MM.1S (cell line): ENCODE data around the gene PRKG1.

Experiments
- DNase-seq: peaks from one replicate; pipeline ENCODE4 v3.0.0-alpha.2; 2015
- H2AFZ ChIP-seq: fragments of 300-600 bp; sonication (generic); 2 replicates; pipeline ENCODE4 v1.6.0; 2016; ENCODE audit warnings: antibody characterized with exemption, low read length
- H3F3A ChIP-seq: fragments of 300-600 bp; sonication (generic); 2 replicates; pipeline ENCODE4 v1.6.1; 2016; ENCODE audit warnings: mild to moderate bottlenecking, antibody characterized with exemption, low read length, moderate library complexity, mixed read lengths; ENCODE audit not compliant: insufficient read depth
- H3K27ac ChIP-seq: fragments of 300-600 bp; sonication (generic); 2 replicates; pipeline ENCODE4 v1.5.1; 2016; ENCODE audit warnings: mild to moderate bottlenecking, low read length
- H3K27me3 ChIP-seq: fragments of 300-600 bp; sonication (generic); replicated peaks from 2 replicates; pipeline ENCODE4 v1.6.0; 2016; ENCODE audit warnings: low read length; ENCODE audit not compliant: insufficient read depth
- H3K36me3 ChIP-seq: fragments of 300-600 bp; sonication (generic); replicated peaks from 2 replicates; pipeline ENCODE4 v1.6.1; 2016; ENCODE audit warnings: mild to moderate bottlenecking, low read length, mixed read lengths; ENCODE audit not compliant: insufficient read depth
- H3K4me1 ChIP-seq: fragments of 300-600 bp; sonication (generic); 2 replicates; pipeline ENCODE4 v1.6.1; 2016; ENCODE audit warnings: low read length, mixed read lengths
- H3K4me2 ChIP-seq: fragments of 300-600 bp; sonication (generic); 2 replicates; pipeline ENCODE4 v1.6.0; 2016; ENCODE audit warnings: low read depth, low read length
- H3K4me3 ChIP-seq: fragments of 300-600 bp; sonication (generic); 2 replicates; pipeline ENCODE4 v1.5.1; 2016; ENCODE audit warnings: low read length, mixed read lengths
- H3K79me2 ChIP-seq: fragments of 300-600 bp; sonication (generic); 2 replicates; pipeline ENCODE4 v1.6.1; 2016; ENCODE audit warnings: mixed run types, low read length, mixed read lengths
- H3K9ac ChIP-seq: fragments of 300-600 bp; sonication (generic); 2 replicates; pipeline ENCODE4 v1.6.1; 2016; ENCODE audit warnings: low read length, mixed read lengths
- H3K9me2 ChIP-seq: fragments of 300-600 bp; sonication (generic); replicated peaks from 2 replicates; pipeline ENCODE4 v1.6.1; 2016; ENCODE audit warnings: mild to moderate bottlenecking, low read length, mixed read lengths; ENCODE audit not compliant: insufficient read depth
- H3K9me3 ChIP-seq: fragments of 300-600 bp; sonication (generic); replicated peaks from 2 replicates; pipeline ENCODE4 v1.6.1; 2016; ENCODE audit warnings: mild to moderate bottlenecking, low read length, mixed read lengths; ENCODE audit not compliant: insufficient read depth
- H4K20me1 ChIP-seq: fragments of 300-600 bp; sonication (generic); 2 replicates; pipeline ENCODE4 v1.6.1; 2016; ENCODE audit warnings: mild to moderate bottlenecking, low read length, moderate library complexity, mixed read lengths; ENCODE audit not compliant: insufficient read depth
- CTCF ChIP-seq: fragments of 300-600 bp; sonication (generic); IDR thresholded peaks from 2 replicates; pipeline ENCODE4 v1.5.1; 2016; ENCODE audit warnings: antibody characterized with exemption, low read length, mixed read lengths
- EZH2 ChIP-seq: fragments of 300-600 bp; sonication (generic); optimal IDR thresholded peaks from 2 replicates; pipeline ENCODE3; 2017; ENCODE audit warnings: low read depth, mild to moderate bottlenecking, antibody characterized with exemption, low read length, mixed read lengths
- EZH2phosphoT487 ChIP-seq: fragments of 300-600 bp; sonication (generic); IDR thresholded peaks from 2 replicates; pipeline ENCODE4 v1.6.1; 2018; ENCODE audit warnings: antibody characterized with exemption, low read length

Gene PRKG1

GRCh38 chr10:52100011-52100547, 1025.8 kb downstream of the PRKG1 start:
- Histone ChIP-seq H3K9me3 (no peaks in the 10 kb centered on the region), H3K27ac (no peak overlapping the region), H3K4me1 (no peaks in the 10 kb centered on the region), H2AFZ (no peak overlapping the region), H3F3A (no peaks in the 10 kb centered on the region), H4K20me1 (no peaks in the 10 kb centered on the region), H3K9me2 (no peaks in the 10 kb centered on the region), H3K79me2 (no peaks in the 10 kb centered on the region), H3K36me3 (no peaks in the 10 kb centered on the region), H3K27me3 (no peaks in the 10 kb centered on the region), H3K4me3 (no peak overlapping the region), H3K9ac (no peak overlapping the region), H3K4me2 (no peak overlapping the region)
- TF ChIP-seq CTCF (no peak), EZH2phosphoT487 (no peak), EZH2 (no peak)
- DNase-seq = no peak

GRCh38 chr10:52105301-52105700, 1031.0 kb downstream of the PRKG1 start:
- Histone ChIP-seq H3K79me2 (no peaks in the 10 kb centered on the region), H3K9me2 (no peaks in the 10 kb centered on the region), H4K20me1 (no peaks in the 10 kb centered on the region), H3F3A (no peaks in the 10 kb centered on the region), H3K4me3 (no peak overlapping the region), H3K27ac (no peak overlapping the region), H2AFZ (no peak overlapping the region), H3K27me3 (no peaks in the 10 kb centered on the region), H3K4me1 (0 out of 2 replicates have a peak, but pooled peaks cover 6% of the 10 kb centered on the region), H3K9me3 (no peaks in the 10 kb centered on the region), H3K36me3 (no peaks in the 10 kb centered on the region), H3K4me2 (no peak overlapping the region), H3K9ac (no peak overlapping the region)
- TF ChIP-seq CTCF (no peak), EZH2 (no peak), EZH2phosphoT487 (no peak)
- DNase-seq = no peak

GRCh38 chr10:52106011-52106410, 1031.7 kb downstream of the PRKG1 start:
- Histone ChIP-seq H3K36me3 (no peaks in the 10 kb centered on the region), H3K27ac (no peak overlapping the region), H3K4me3 (no peak overlapping the region), H4K20me1 (no peaks in the 10 kb centered on the region), H3K9me2 (no peaks in the 10 kb centered on the region), H3K27me3 (no peaks in the 10 kb centered on the region), H3K4me2 (no peak overlapping the region), H3K9me3 (no peaks in the 10 kb centered on the region), H3K4me1 (0 out of 2 replicates have a peak, but pooled peaks cover 6% of the 10 kb centered on the region), H2AFZ (no peak overlapping the region), H3K79me2 (no peaks in the 10 kb centered on the region), H3K9ac (no peak overlapping the region), H3F3A (no peaks in the 10 kb centered on the region)
- no peak for TF ChIP-seq CTCF
- TF ChIP-seq EZH2phosphoT487 = no peak
- TF ChIP-seq EZH2 = no peak
- DNase-seq = no peak
